HEK293T (cell line): Measurements from ENCODE around the gene TMCO4.

Source experiments
- CTCF ChIA-PET: fragments of 350-600 bp; formaldehyde crosslinking; extraction: SDS; loops from one replicate; lab custom pipeline; 2021; ENCODE audit warnings: antibody characterized with exemption, inconsistent platforms; lab: Yijun Ruan, JAX
- POLR2A ChIA-PET: fragments of 350-600 bp; formaldehyde crosslinking; extraction: SDS; loops from one replicate; lab custom pipeline; 2020; ENCODE audit warnings: antibody characterized with exemption, inconsistent platforms; lab: Yijun Ruan, JAX
- DNase-seq: peaks from one replicate; pipeline ENCODE4 v3.0.0; 2012; ENCODE audit warnings: mixed read lengths; ENCODE audit errors: extremely low spot score
- ARNT ChIP-seq: fragments of 450-650 bp; IDR thresholded peaks from 2 replicates; pipeline ENCODE4 v1.6.1; 2017; ENCODE audit warnings: mild to moderate bottlenecking
- BHLHE40 ChIP-seq: fragments of 450-650 bp; IDR thresholded peaks from 2 replicates; pipeline ENCODE4 v1.6.1; 2016; ENCODE audit warnings: mild to moderate bottlenecking, moderate library complexity, borderline replicate concordance
- CTBP1 ChIP-seq: fragments of 450-650 bp; IDR thresholded peaks from 2 replicates; pipeline ENCODE4 v1.6.1; 2016; ENCODE audit warnings: borderline replicate concordance
- ELF4 ChIP-seq: fragments of 450-650 bp; IDR thresholded peaks from 2 replicates; pipeline ENCODE4 v1.6.1; 2017; ENCODE audit warnings: antibody characterized with exemption
- FOXA1 ChIP-seq: fragments of 450-650 bp; IDR thresholded peaks from 2 replicates; pipeline ENCODE4 v1.6.1; 2016; ENCODE audit warnings: mild to moderate bottlenecking
- FOXK2 ChIP-seq: fragments of 450-650 bp; IDR thresholded peaks from 2 replicates; pipeline ENCODE4 v1.6.1; 2016; ENCODE audit warnings: mild to moderate bottlenecking
- FOXM1 ChIP-seq: fragments of 450-650 bp; IDR thresholded peaks from 2 replicates; pipeline ENCODE4 v1.6.1; 2017; ENCODE audit warnings: mild to moderate bottlenecking, borderline replicate concordance
- HDGF ChIP-seq: fragments of 450-650 bp; IDR thresholded peaks from 2 replicates; pipeline ENCODE4 v1.6.1; 2017; ENCODE audit warnings: antibody characterized with exemption, borderline replicate concordance
- L3MBTL2 ChIP-seq: fragments of 450-650 bp; conservative IDR thresholded peaks from 2 replicates; pipeline ENCODE4 v1.6.1; 2016; ENCODE audit warnings: mild to moderate bottlenecking
- LEF1 ChIP-seq: fragments of 450-650 bp; IDR thresholded peaks from 2 replicates; pipeline ENCODE4 v1.6.1; 2017; ENCODE audit warnings: mild to moderate bottlenecking, borderline replicate concordance
- NFRKB ChIP-seq: fragments of 450-650 bp; IDR thresholded peaks from 2 replicates; pipeline ENCODE4 v1.6.1; 2016; ENCODE audit warnings: mild to moderate bottlenecking, moderate library complexity
- SP1 ChIP-seq: fragments of 450-650 bp; IDR thresholded peaks from 2 replicates; pipeline ENCODE4 v1.6.1; 2017
- SUZ12 ChIP-seq: fragments of 450-650 bp; IDR thresholded peaks from 2 replicates; pipeline ENCODE4 v1.6.1; 2016; ENCODE audit warnings: mild to moderate bottlenecking
- TARDBP ChIP-seq: fragments of 450-650 bp; IDR thresholded peaks from 2 replicates; pipeline ENCODE4 v1.6.1; 2016
- ZNF384 ChIP-seq: fragments of 450-650 bp; IDR thresholded peaks from 2 replicates; pipeline ENCODE4 v1.6.1; 2016
- TF ChIP-seq, protein P1 (sequence below): fragments of 450-650 bp; IDR thresholded peaks from 2 replicates; pipeline ENCODE4 v1.6.1; 2016

Gene TMCO4

DNA sequence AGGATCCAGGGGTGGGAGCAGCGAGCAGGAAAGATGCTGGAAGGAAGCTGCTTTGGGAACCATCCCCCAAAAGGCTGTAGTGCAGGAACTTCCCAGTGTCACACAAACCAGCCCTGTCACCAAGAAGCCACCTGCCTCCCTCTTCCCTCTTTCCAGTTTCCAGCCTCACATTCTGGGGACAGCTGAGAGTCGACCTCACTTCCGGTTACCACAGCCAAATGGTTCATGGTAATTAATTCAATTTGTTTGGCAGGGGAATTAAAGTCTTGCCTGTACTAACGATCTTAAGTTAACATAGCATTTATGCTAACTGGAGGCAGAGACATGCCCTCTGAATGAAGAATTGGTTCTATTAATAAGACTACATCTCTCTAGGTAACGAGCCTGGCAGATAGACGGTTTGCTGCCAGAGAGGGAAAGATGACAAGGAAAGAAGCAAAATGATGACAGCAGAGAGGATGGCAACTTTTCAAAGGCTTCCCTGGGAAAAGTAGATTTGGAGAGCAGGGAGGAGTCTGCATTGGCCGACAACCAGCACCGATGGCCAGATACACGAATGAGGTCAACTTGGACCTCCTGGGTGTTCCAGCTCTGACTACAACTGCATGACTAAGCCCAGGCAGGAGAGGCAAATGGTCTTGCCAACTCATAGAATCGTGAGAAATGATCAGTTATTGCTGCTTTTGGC lies 64.1 kb downstream of the TMCO4 start:
- no peak for TF ChIP-seq CTBP1
- no peak for TF ChIP-seq ZNF384
- no peak for TF ChIP-seq FOXA1
- no peak for TF ChIP-seq L3MBTL2
- no peak for TF ChIP-seq FOXM1
- no peak for TF ChIP-seq ARNT
- TF ChIP-seq SUZ12: no peak
- no peak for TF ChIP-seq HDGF
- no peak for TF ChIP-seq FOXK2
- TF ChIP-seq SP1: no peak
- no peak for TF ChIP-seq ELF4
- TF ChIP-seq TARDBP: no peak
- TF ChIP-seq, protein P1, sequence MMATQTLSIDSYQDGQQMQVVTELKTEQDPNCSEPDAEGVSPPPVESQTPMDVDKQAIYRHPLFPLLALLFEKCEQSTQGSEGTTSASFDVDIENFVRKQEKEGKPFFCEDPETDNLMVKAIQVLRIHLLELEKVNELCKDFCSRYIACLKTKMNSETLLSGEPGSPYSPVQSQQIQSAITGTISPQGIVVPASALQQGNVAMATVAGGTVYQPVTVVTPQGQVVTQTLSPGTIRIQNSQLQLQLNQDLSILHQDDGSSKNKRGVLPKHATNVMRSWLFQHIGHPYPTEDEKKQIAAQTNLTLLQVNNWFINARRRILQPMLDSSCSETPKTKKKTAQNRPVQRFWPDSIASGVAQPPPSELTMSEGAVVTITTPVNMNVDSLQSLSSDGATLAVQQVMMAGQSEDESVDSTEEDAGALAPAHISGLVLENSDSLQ: no peak
- TF ChIP-seq LEF1: no peak
- no peak for TF ChIP-seq BHLHE40
- no peak for DNase-seq
- ChIA-PET CTCF (no interaction called here), POLR2A (no interaction called here)

DNA sequence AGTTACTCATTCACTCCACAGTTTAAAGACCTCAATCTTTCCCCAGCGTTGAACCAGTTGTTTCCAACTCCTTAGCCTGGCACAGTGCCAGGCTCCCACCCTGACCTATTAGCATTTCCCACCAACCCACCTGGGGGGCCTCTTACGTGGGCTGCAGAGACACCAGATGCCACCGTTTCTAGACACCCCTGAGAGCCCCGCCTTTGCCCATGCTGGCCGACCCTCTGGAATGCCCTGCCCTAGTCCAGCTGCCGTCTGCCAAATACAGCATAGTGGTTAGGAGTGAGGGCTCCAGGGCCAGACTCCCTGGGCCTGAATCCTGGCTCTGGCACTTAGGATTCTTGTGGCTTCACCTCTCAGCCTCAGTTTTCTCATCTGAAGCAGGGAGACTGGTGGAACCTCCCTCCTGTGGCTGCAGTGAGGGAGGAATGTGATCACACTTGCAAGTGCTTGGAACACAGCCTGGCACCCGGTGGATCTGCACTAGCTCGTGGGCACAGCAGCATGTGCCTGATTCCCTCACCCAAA lies 65.2 kb downstream of the TMCO4 start:
- TF ChIP-seq CTBP1: no peak
- no peak for TF ChIP-seq ELF4
- TF ChIP-seq TARDBP: no peak
- TF ChIP-seq SP1: no peak
- TF ChIP-seq BHLHE40: no peak
- no peak for TF ChIP-seq SUZ12
- TF ChIP-seq, protein P1: no peak
- TF ChIP-seq LEF1: no peak
- no peak for TF ChIP-seq NFRKB
- TF ChIP-seq FOXK2: no peak
- no peak for TF ChIP-seq FOXA1
- no peak for TF ChIP-seq ZNF384
- TF ChIP-seq L3MBTL2: no peak
- TF ChIP-seq FOXM1: no peak
- no peak for TF ChIP-seq ARNT
- no peak for TF ChIP-seq HDGF
- POLR2A ChIA-PET: no interaction called here

DNA sequence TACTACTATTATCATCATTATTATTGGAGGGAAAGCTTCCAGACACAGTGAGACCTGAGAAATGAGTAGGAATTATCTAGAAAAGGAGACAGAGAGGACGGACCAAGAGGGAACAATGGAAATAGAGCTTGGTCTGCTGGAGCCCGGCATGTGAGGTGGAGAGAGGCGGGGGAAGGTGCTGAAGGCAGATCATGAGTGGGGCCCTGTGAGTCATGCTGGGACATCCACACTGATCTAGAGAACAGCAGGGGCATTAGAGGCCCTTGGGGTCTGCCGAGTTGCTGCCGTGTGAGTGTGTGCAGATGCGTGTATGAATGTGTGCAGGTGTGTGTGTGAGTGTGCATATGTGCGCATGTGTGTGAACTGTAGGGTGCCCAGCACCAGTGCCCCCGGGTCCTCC lies 65.7 kb downstream of the TMCO4 start:
- ChIA-PET CTCF (no interaction called here), POLR2A (no interaction called here)
- TF ChIP-seq SP1 (no peak), TARDBP (no peak), ZNF384 (no peak), ARNT (no peak), L3MBTL2 (no peak), NFRKB (no peak), FOXK2 (no peak), ELF4 (no peak), FOXM1 (no peak), FOXA1 (no peak), CTBP1 (no peak), SUZ12 (no peak), BHLHE40 (no peak), HDGF (no peak)
- TF ChIP-seq, protein P1: no peak
- DNase-seq: no peak

More for the DNA sequence above, 65.2 kb downstream of the TMCO4 start:
- CTCF ChIA-PET: no interaction called here
- no peak for DNase-seq

DNA sequence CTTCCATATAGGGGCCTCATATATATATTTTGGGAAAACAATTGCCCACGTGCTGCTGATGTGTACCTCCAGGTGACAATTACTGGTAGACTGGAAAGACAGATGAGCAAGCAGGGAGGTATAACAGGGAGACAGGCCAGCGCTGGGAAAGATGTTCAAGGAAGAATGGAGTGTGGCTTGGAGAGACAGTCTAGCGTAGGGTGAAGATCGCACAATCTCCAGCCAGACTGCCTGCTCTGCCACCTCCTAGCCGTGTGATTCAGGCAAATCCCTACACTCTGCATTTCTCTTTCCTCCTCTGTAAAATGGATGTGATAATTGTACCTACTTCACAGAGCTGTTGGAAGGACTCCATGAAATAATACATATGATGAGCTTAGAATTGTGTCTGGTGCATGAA lies 66.1 kb downstream of the TMCO4 start:
- CTCF ChIA-PET: no interaction called here
- DNase-seq: no peak
- POLR2A ChIA-PET: no interaction called here
- TF ChIP-seq ELF4: no peak
- TF ChIP-seq ZNF384: no peak
- no peak for TF ChIP-seq ARNT
- no peak for TF ChIP-seq SUZ12
- no peak for TF ChIP-seq SP1
- TF ChIP-seq LEF1: no peak

DNA sequence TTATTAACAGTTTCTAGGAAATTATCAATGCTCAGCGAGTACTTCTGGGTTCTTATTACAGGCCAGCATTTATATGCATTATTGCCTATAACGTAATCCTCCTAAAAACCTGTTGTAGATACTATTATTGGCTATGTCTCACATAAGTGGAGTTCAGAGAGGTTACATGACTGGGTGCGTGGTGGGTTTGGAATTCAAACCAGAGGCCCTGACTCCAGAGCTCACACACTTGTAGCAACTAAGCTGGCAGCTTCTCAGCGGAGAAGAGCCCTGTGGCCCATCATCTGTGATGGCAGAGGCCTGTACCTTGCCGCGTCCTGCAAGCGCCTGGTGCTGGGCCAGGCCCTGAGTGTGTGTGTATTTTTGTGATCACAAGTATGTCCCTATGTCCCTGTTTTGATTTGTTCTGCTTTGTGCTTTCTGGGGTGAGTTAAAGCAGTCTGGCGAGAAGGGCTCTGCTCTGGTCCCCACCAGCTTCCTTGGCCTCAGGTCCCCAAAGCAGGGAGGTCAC lies 68.3 kb downstream of the TMCO4 start:
- DNase-seq: no peak
- TF ChIP-seq TARDBP: no peak
- TF ChIP-seq NFRKB: no peak
- no peak for TF ChIP-seq SUZ12
- TF ChIP-seq HDGF: no peak
- no peak for TF ChIP-seq ARNT
- no peak for TF ChIP-seq ELF4
- no peak for TF ChIP-seq ZNF384
- TF ChIP-seq FOXA1: no peak
- TF ChIP-seq L3MBTL2: no peak
- TF ChIP-seq LEF1: no peak
- TF ChIP-seq FOXM1: no peak
- TF ChIP-seq, protein P1: no peak
- no peak for TF ChIP-seq CTBP1
- POLR2A ChIA-PET: interaction anchor here (0.6 kb wide), 1 partner anchor 74 kb away, joined by 4 read pairs; no protein-coding TSS in a partner anchor
- CTCF ChIA-PET: interaction anchor here (1.2 kb wide), 1 partner anchor 16 kb away, joined by 3 read pairs; no protein-coding TSS in a partner anchor
